Measurements from ENCODE around the gene TUBGCP4. TPM values are rescaled to one million over a fixed set of nuclear protein-coding genes. Genes with fewer than 3 reads are reported as not detected.

The TUBGCP4 gene
- total and polyA plus RNA-seq, 9 of the 15 experiments (the other 6 are each of a cell fraction or from before 2014, with no cell fraction given): 10.7 to 50.2 (median 29.6) TPM

DNA sequence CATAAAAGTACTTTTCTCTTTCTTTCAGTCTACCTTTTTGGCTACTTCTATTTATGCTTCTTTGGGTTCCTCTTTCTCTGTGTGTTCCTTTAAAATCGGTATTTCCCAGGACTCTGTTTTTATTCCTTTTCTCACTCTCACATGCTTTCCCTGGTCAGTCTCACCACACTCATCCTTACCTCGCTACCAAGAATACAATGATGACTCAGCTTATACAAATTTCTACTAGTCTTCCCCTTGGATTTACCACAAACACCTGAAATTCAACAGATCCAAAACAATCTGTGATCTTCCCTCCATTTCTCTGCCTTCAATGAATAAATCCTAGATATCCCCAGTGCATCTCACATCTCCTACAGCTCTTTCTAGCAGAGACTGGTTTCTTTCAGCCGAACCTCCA, 52.9 kb downstream of the TUBGCP4 start (continued):
- TF ChIP-seq HCFC1 (IDR thresholded peaks at IDR 0.05; ENCODE audit: low read depth, low read length) (no peak), CBFB (CRISPR knock-in tag; IDR thresholded peaks at IDR 0.05) (no peak), TAF7 (tag; IDR thresholded peaks at IDR 0.05) (no peak), RAD51 (IDR thresholded peaks at IDR 0.05; ENCODE audit: borderline replicate concordance, low read depth) (no peak), ZNF143 (CRISPR knock-in tag; IDR thresholded peaks at IDR 0.05) (no peak), C11orf30 (IDR thresholded peaks at IDR 0.05; ENCODE audit: low read depth) (peak; percentile 80), COPS2 (conservative IDR thresholded peaks at IDR 0.05) (no peak), RBFOX2 (IDR thresholded peaks at IDR 0.05; ENCODE audit: low read depth, low read length) (no peak), U2AF1 (optimal IDR thresholded peaks at IDR 0.05; ENCODE audit: low read depth, low read length) (no peak), SMARCA4 (IDR thresholded peaks at IDR 0.05) (no peak), PURB (CRISPR knock-in tag; IDR thresholded peaks at IDR 0.05; ENCODE audit: low read depth) (no peak), MAFK (IDR thresholded peaks at IDR 0.05; ENCODE audit: low read length) (peak; percentile 41; the same call in 1 of the 2 replicates), TEAD2 (tag; IDR thresholded peaks at IDR 0.05) (no peak), RAD21 (CRISPR knock-in tag; conservative IDR thresholded peaks at IDR 0.05 in 1 of 2, IDR thresholded peaks at IDR 0.05 in 1 of 2) (no peak), HDGF (IDR thresholded peaks at IDR 0.05) (no peak)
- TF ChIP-seq, protein P1, sequence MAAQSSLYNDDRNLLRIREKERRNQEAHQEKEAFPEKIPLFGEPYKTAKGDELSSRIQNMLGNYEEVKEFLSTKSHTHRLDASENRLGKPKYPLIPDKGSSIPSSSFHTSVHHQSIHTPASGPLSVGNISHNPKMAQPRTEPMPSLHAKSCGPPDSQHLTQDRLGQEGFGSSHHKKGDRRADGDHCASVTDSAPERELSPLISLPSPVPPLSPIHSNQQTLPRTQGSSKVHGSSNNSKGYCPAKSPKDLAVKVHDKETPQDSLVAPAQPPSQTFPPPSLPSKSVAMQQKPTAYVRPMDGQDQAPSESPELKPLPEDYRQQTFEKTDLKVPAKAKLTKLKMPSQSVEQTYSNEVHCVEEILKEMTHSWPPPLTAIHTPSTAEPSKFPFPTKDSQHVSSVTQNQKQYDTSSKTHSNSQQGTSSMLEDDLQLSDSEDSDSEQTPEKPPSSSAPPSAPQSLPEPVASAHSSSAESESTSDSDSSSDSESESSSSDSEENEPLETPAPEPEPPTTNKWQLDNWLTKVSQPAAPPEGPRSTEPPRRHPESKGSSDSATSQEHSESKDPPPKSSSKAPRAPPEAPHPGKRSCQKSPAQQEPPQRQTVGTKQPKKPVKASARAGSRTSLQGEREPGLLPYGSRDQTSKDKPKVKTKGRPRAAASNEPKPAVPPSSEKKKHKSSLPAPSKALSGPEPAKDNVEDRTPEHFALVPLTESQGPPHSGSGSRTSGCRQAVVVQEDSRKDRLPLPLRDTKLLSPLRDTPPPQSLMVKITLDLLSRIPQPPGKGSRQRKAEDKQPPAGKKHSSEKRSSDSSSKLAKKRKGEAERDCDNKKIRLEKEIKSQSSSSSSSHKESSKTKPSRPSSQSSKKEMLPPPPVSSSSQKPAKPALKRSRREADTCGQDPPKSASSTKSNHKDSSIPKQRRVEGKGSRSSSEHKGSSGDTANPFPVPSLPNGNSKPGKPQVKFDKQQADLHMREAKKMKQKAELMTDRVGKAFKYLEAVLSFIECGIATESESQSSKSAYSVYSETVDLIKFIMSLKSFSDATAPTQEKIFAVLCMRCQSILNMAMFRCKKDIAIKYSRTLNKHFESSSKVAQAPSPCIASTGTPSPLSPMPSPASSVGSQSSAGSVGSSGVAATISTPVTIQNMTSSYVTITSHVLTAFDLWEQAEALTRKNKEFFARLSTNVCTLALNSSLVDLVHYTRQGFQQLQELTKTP (IDR thresholded peaks at IDR 0.05; ENCODE audit: low read depth in 1 of 2, partially characterized antibody in 2 of 2): no peak

Data from K562 (cell line).